Tibial nerve (tissue), 4 donors: Measurements from ENCODE around the gene FSTL4. TPM values are rescaled to one million over a fixed set of nuclear protein-coding genes. Genes with fewer than 3 reads are reported as not detected.

Experiments used
- DNase-seq, 2 donors: peaks; one replicate each; pipeline ENCODE4 v3.0.0-alpha.2; 2019; ENCODE audit warnings: low spot score in 2 of 2
- H3K27ac ChIP-seq, 4 donors: fragments of 200-600 bp; sonication (generic) in 3 of 4; one replicate each; pipeline ENCODE4 v1.5.1; 2017 to 2019; ENCODE audit warnings: mild to moderate bottlenecking in 1 of 4
- H3K27me3 ChIP-seq, 2 donors: fragments of 200-600 bp; sonication (generic) in 1 of 2; one replicate each; pipeline versions ENCODE4 v1.5.1 to v1.6.0; 2017 to 2019
- H3K36me3 ChIP-seq, 3 donors: fragments of 200-600 bp; sonication (generic); one replicate each; pipeline ENCODE4 v1.5.1; 2018 to 2019
- H3K4me1 ChIP-seq, 4 donors: fragments of 200-600 bp; sonication (generic) in 3 of 4; one replicate each; pipeline ENCODE4 v1.5.1; 2017 to 2019
- H3K4me3 ChIP-seq, 4 donors: fragments of 200-600 bp; sonication (generic) in 3 of 4; one replicate each; pipeline ENCODE4 v1.5.1; 2017 to 2019; ENCODE audit warnings: mild to moderate bottlenecking in 1 of 4, moderate library complexity in 1 of 4
- H3K9me3 ChIP-seq, 4 donors: fragments of 200-600 bp; sonication (generic) in 3 of 4; one replicate each; pipeline ENCODE4 v1.5.1; 2017 to 2019
- EP300 ChIP-seq, 2 donors: sonication (generic); formaldehyde crosslinking; IDR thresholded peaks; one replicate each; pipeline ENCODE4 v1.6.1; 2017; ENCODE audit warnings: antibody characterized with exemption in 2 of 2, mild to moderate bottlenecking in 1 of 2
- POLR2A ChIP-seq, 2 donors: fragments of 450-650 bp; IDR thresholded peaks; one replicate each; pipeline ENCODE4 v1.6.1; 2017; ENCODE audit warnings: antibody characterized with exemption in 2 of 2, mild to moderate bottlenecking in 2 of 2, moderate library complexity in 2 of 2
- WGBS, 2 donors: methylation state at CpG; one replicate each; pipeline ENCODE4 v1.1.5; 2018; 5-methylcytosine and 5-hydroxymethylcytosine counted together
- total RNA-seq, 4 donors: library from RNA; depleted of rRNA; stranded (reverse); fragments of >200 nt; gene quantifications; one replicate each; pipeline ENCODE4 v1.1.0, GENCODE V29; 2016
- TF ChIP-seq, protein P1 (sequence below), 5 experiments: fragments of 200-600 bp in 3 of 5; fragments of 450-650 bp in 2 of 5; sonication (generic) in 3 of 5; IDR thresholded peaks; one replicate each; pipeline ENCODE4 v1.5.1; 2016 to 2019; ENCODE audit warnings: antibody characterized with exemption in 5 of 5, mild to moderate bottlenecking in 3 of 5, moderate library complexity in 2 of 5

FSTL4 gene
- total RNA-seq, 4 donors from 2014 or later = 0.22 TPM; not detected in 3

DNA sequence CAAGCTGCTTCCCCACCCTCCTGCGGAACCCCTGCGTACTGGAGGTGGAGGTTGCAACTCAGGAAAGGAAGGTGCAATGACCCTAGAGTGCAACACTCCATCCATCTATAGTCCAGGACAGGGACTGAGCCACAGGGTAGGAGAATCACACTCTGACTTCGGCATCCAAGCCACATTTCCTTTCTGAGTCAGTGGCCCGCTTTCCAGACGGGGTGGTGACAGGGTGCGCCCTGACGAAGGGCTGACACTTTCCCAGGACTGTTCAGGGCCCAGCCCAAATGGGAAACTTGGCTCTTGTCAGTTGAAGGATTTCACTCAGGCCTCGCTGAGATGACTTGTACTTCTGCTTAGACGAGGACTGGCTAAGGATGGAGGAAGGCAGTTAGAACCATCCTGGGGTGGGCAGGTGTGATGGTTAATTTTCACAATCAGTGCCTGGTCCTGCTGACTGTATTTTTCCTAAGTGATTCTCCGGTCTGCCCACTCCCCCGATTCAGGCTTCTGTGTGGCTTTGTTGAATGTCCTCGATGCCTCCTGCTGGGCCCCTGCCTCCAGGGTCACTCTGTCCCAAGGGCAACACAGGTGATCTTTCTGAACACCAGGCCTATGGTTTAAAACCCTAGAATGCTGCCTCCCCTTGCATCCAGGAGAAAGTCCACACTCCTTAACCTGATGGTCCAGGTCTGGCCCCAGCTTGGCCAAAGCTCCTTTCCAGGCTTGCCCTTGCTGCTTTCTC lies 228.1 kb downstream of the FSTL4 start:
- DNase-seq = no peak
- Histone ChIP-seq H3K27me3 (no peaks in the 10 kb centered on the region), H3K27ac (no peak overlapping the region), H3K36me3 (no peaks in the 10 kb centered on the region), H3K4me1 (no peaks in the 10 kb centered on the region), H3K9me3 (no peaks in the 10 kb centered on the region), H3K4me3 (no peak overlapping the region)
- WGBS, 2 donors = 84 to 86% methylated on average over 12 of the region's 12 CpGs
- TF ChIP-seq EP300 (IDR thresholded peaks at IDR 0.05) = no peak
- TF ChIP-seq POLR2A (IDR thresholded peaks at IDR 0.05) = no peak
- TF ChIP-seq, protein P1, sequence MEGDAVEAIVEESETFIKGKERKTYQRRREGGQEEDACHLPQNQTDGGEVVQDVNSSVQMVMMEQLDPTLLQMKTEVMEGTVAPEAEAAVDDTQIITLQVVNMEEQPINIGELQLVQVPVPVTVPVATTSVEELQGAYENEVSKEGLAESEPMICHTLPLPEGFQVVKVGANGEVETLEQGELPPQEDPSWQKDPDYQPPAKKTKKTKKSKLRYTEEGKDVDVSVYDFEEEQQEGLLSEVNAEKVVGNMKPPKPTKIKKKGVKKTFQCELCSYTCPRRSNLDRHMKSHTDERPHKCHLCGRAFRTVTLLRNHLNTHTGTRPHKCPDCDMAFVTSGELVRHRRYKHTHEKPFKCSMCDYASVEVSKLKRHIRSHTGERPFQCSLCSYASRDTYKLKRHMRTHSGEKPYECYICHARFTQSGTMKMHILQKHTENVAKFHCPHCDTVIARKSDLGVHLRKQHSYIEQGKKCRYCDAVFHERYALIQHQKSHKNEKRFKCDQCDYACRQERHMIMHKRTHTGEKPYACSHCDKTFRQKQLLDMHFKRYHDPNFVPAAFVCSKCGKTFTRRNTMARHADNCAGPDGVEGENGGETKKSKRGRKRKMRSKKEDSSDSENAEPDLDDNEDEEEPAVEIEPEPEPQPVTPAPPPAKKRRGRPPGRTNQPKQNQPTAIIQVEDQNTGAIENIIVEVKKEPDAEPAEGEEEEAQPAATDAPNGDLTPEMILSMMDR (IDR thresholded peaks at IDR 0.05) = no peak

DNA sequence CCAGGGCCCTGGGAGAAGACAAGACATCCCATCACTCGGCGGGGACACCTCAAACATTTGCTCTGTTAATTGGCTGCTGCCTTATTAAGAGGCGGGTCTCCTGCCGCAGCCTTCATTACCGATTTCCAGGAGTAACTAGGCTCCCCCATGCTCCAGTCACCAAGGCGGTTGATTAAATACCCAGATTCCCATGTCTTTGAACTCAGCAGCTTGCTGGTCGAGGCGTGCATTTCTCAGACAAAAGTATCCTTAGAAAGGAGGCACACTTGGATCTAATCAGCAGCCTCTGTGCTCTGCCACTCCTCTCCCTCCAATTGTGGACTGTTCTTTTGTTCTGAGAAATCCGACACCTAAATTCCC lies 228.8 kb downstream of the FSTL4 start:
- H3K27ac ChIP-seq = no peak overlapping the region
- DNase-seq = no peak
- H3K9me3 ChIP-seq = peaks cover 0 to 4% (median 0%) of the 10 kb centered on the region in 4 donors
- no peaks in the 10 kb centered on the region for H3K36me3 ChIP-seq
- H3K4me1 ChIP-seq = no peaks in the 10 kb centered on the region
- TF ChIP-seq EP300 (IDR thresholded peaks at IDR 0.05) (no peak), POLR2A (IDR thresholded peaks at IDR 0.05) (no peak)
- TF ChIP-seq, protein P1 (IDR thresholded peaks at IDR 0.05) = no peak
- WGBS, 2 donors = 46 to 55% methylated on average over 9 of the region's 9 CpGs
- H3K4me3 ChIP-seq = no peak overlapping the region
- no peaks in the 10 kb centered on the region for H3K27me3 ChIP-seq

DNA sequence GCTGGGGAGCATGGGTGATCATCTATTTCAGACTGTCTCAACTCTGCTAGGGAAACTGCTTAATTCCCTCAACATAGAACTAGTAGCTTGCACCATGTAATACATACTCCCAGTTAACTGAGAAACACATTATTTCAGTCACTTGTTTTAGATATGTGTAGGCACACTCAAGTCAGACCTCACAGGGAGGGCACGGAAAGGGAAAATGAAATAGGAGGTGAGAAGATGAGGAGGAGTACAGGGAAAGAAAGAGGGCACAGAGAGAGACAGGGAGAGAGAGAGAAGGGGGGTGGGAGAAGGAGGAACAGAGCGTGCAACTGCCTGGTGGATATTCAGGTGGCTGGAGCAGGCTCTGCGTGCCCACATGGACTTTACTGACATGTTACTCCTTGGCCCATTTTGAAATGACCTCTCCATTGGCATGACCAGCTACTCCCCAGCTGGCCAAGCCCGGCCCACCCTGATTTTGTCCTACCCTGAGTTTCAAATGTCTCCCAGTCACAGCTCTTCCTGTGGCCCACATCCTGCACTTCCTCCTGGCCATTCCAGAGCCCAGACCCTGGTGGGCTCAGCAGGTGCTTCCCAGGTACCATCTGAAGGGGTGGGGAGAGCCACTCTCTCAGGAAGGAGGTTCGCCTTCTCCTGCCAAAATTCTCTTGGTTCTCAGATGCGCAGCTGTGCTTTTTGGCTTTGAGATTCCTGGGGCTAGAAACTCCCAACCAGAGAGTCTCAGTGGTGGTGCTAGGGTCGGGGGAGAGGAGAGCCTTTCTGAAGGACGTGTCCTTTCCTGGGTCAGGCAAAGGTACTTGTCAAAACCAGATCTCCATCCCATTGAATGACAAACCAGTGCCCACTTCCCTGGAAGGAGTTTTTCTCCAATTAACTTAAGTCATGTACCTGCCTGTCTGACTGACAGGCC lies 229.4 kb downstream of the FSTL4 start:
- Histone ChIP-seq H3K4me3 (no peak overlapping the region), H3K27ac (no peak overlapping the region), H3K36me3 (no peaks in the 10 kb centered on the region), H3K4me1 (no peaks in the 10 kb centered on the region), H3K27me3 (no peaks in the 10 kb centered on the region), H3K9me3 (peaks cover 0 to 4% (median 2%) of the 10 kb centered on the region in 4 donors)
- TF ChIP-seq, protein P1 (IDR thresholded peaks at IDR 0.05) = no peak
- TF ChIP-seq EP300 (IDR thresholded peaks at IDR 0.05) (no peak), POLR2A (IDR thresholded peaks at IDR 0.05) (no peak)
- 77 to 83% methylated on average over 6 to 8 of the region's 8 CpGs for WGBS, 2 donors
- no peak for DNase-seq

DNA sequence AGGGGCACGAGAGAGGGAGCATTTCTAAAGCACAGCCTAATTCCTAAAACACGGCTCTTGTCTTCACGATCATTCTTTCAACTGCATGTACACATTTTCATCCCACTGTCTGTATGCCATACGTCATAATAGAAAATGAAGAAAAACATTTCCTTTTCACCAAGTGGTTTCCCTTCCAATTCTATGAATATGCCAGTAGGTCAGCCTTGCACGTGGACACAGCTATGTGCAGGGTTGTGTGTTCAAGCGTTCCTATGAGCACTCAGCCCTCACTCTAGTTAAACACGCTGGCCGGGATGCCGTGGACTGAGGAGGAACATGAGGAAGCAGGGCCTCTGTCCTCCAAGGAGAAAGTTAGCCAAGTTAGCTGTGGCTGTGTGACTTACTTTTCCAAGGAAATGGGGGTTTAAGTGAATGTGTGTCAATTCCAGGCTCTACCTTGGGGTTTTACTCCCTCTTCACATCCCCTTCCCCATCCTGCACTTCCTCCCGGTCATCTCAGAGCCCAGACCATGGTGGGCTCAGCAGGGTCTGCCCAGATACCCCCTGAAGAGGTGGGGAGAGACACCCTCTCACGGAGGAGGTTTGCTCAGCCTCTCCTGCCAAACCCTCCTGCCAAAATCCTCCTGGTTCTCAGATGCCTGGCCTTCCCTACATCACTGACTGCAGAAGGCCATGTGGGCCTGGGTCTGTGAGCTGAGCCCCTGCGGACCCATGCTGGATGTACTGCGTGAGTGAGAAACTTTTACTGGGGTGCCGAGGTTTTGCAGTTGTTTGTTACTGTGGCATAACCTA lies 230.6 kb downstream of the FSTL4 start:
- Histone ChIP-seq H3K4me3 (no peak overlapping the region), H3K27me3 (no peaks in the 10 kb centered on the region), H3K27ac (no peak overlapping the region), H3K36me3 (no peaks in the 10 kb centered on the region), H3K9me3 (peaks cover 0 to 15% (median 2%) of the 10 kb centered on the region in 4 donors), H3K4me1 (no peaks in the 10 kb centered on the region)
- 79 to 82% methylated on average over 14 of the region's 14 CpGs for WGBS, 2 donors
- no peak for TF ChIP-seq EP300 (IDR thresholded peaks at IDR 0.05)
- no peak for TF ChIP-seq POLR2A (IDR thresholded peaks at IDR 0.05)
- TF ChIP-seq, protein P1 (IDR thresholded peaks at IDR 0.05) = no peak
- no peak for DNase-seq
